Endometrial microvascular endothelial cells (primary cell): ENCODE measurements around the gene DENND1A. TPM values are rescaled to one million over a fixed set of nuclear protein-coding genes. Genes with fewer than 3 reads are reported as not detected.
"Not testable (repeated sequence)": the region's sequence is repeated elsewhere in the genome, so short reads cannot be mapped to it uniquely, and the experiment has no call there.

Source experiments
- in situ Hi-C: cut with HindIII; loops from 2 replicates; pipeline ENCODE4 v1.10.0; 2017; ENCODE audit warnings: low sequenced_read_pairs, low pct_unique_long_range_greater_than_20kb; ENCODE audit errors: inconsistent ontology term
- total RNA-seq: library from RNA; depleted of rRNA; stranded (reverse); fragments of >200 nt; gene quantifications from one replicate; pipeline ENCODE4 v1.2.3, GENCODE V29; 2015; ENCODE audit errors: inconsistent ontology term

The DENND1A gene, protein sequence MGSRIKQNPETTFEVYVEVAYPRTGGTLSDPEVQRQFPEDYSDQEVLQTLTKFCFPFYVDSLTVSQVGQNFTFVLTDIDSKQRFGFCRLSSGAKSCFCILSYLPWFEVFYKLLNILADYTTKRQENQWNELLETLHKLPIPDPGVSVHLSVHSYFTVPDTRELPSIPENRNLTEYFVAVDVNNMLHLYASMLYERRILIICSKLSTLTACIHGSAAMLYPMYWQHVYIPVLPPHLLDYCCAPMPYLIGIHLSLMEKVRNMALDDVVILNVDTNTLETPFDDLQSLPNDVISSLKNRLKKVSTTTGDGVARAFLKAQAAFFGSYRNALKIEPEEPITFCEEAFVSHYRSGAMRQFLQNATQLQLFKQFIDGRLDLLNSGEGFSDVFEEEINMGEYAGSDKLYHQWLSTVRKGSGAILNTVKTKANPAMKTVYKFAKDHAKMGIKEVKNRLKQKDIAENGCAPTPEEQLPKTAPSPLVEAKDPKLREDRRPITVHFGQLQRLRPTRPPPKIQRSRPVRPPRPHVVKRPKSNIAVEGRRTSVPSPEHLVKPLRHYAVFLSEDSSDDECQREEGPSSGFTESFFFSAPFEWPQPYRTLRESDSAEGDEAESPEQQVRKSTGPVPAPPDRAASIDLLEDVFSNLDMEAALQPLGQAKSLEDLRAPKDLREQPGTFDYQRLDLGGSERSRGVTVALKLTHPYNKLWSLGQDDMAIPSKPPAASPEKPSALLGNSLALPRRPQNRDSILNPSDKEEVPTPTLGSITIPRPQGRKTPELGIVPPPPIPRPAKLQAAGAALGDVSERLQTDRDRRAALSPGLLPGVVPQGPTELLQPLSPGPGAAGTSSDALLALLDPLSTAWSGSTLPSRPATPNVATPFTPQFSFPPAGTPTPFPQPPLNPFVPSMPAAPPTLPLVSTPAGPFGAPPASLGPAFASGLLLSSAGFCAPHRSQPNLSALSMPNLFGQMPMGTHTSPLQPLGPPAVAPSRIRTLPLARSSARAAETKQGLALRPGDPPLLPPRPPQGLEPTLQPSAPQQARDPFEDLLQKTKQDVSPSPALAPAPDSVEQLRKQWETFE
- 13.6 TPM for total RNA-seq

- in situ Hi-C loops: no loop called here
Measured at GRCh38 chr9:123929870-123930831, at the start of gene DENND1A. TSS of gene DENND1A (minus strand) at chr9:123930126. CDS start at chr9:123929905, 221 bp downstream.

- in situ Hi-C loops: no loop called here
Measured at GRCh38 chr9:123978981-123979380, 49.1 kb upstream of the DENND1A start.

DNA sequence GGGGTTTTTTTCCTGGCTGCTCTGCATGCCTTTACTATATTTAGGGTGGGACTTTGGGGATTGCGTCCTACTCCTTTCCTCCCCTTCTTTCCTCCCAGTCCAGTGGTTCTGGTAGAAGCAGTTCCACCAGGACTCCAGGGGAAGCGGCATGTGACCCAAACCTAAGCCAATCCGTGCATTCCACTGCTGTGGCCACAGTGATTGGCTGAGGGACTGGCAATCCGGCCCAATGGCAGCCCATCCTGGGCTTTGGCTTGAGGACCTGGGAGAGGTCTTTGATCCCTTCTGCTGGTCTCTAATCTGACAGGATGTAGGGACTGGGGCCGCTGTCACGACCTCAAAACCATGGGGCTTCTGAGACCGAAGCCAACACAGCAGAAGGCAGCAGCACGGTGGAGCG is 46.7 kb upstream of the DENND1A start:
- in situ Hi-C loops: not testable (repeated sequence)

GRCh38 chr9:123975871-123976270 is 45.9 kb upstream of the DENND1A start:
- in situ Hi-C loops: no loop called here

GRCh38 chr9:123974471-123974870 is 44.5 kb upstream of the DENND1A start:
- in situ Hi-C loops: no loop called here

- in situ Hi-C loops: no loop called here
Measured at GRCh38 chr9:123973590-123974223, 43.8 kb upstream of the DENND1A start.

- in situ Hi-C loops: no loop called here
Measured at GRCh38 chr9:123972618-123973017, 42.7 kb upstream of the DENND1A start.

GRCh38 chr9:123967323-123967722 is 37.4 kb upstream of the DENND1A start:
- in situ Hi-C loops: no loop called here

- in situ Hi-C loops: no loop called here
Measured at GRCh38 chr9:123965801-123966686, 36.1 kb upstream of the DENND1A start.

DNA sequence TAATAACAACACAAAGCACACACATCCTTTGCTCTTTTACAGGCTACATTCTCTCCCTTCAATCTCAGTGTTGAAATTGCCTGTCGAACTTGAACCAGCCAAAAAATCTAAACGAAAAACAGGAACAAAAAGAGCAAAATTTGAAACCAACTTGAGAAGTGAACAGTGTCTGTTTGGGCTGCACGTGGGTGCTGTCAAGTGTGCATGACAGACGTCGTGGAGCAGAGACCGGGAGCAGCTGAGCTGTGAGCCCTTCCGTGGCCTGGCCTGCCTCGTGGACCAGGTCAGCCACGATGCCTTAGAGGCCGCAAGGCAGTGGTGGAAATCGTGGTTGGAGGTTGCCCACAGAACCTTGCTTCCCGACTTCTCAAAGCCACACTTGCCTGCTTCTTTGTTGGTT is 34.8 kb upstream of the DENND1A start:
- in situ Hi-C loops: no loop called here

- in situ Hi-C loops: no loop called here
Measured at GRCh38 chr9:123960965-123961364, 31.0 kb upstream of the DENND1A start.

DNA sequence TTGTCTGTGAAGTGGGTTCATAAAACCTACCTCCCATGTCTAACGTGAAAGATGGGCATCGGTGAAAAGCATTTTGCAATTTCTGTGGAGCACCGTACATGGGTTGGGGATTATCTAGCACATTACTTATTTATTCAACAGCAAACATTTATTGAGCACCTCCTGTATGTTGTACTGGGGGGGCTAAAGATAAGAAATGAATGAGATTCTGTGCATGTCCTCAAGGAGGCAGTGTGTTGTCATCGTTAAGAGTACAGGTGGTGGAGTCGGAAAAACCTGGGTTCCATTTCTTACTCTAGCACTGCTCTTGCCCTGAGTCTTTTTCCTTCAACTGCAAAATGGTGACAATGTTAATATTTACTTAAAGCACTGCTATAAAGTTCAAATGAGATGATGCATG is 30.4 kb upstream of the DENND1A start:
- in situ Hi-C loops: no loop called here

DNA sequence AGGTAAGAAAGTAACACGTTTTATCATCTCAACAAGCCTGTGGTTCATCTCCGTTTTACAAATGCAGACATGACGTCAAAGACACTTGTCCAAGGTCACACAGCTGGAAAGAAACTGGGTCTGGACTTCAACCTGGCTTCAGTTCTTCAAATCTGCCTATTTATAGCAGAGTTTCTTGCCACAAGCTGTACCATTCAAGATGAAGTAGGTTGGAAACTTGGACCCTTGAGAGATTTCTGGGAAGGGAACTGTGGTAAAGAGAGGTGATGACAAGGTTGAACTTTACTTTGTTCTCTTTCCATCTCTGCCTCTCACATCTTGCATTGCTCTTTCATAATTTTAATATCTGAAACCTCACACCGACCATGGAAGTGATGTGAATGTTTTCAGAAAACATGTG is 29.9 kb upstream of the DENND1A start:
- in situ Hi-C loops: no loop called here

- in situ Hi-C loops: no loop called here
Measured at GRCh38 chr9:123957731-123958130, 27.8 kb upstream of the DENND1A start.

DNA sequence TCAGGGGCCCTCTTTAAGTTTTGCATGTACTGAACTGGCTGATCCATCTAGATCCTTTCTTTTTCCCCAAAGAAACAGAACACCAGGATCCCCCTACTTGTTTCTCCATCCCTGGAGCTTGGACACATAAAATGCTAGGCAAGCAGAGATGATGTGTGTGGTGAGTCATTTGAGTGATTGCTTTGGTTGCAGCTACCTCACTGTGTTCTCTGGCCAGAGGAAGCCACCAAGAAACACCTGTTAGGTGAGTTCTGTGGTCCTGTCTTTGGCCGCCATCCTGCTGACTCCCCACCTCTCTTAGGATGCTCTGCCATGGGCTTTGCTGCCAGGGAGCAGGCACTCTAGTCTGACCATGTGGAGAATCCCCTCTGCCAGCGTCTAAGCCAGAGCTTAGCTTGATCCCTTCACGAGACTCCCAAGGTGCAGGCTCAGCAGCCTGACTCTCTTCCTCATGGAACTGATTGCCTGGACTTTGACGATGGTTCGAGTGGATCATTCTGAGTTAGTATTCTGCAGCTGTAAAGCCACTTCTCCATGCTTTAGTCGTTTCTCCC is 27.3 kb upstream of the DENND1A start:
- in situ Hi-C loops: no loop called here

GRCh38 chr9:123955637-123956036 is 25.7 kb upstream of the DENND1A start:
- in situ Hi-C loops: no loop called here
